NCI-H1694 treated with DMSO at 0.1 percent for 48 hours (cell line): Measurements from ENCODE around the gene DPP10.
"Not testable (repeated sequence)": the region's sequence is repeated elsewhere in the genome, so short reads cannot be mapped to it uniquely, and the experiment has no call there.

Experiments
- DNase-seq: peaks from one replicate; lab custom pipeline; 2025; lab: John Stamatoyannopoulos, UW

The DPP10 gene

DNA sequence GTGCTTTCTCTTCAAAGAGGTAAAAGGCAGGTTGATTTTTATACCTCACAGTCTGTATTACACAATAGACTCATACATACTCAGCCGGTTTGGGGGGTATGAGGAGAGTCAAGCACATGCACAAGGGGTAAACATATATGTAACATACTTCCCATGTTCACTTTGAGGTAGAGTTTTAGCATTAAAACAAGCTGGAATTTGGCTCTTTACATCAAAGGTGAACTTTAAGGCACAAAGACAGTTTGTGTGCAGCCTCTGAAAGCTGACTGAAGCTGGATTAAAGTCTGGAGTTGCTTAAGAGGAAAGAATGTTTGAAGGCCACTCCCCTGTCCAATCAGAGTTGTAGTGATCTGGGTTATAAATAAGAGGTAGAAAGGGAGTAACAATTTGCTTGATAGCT lies 282.0 kb downstream of the DPP10 start:
- DNase-seq: no peak

DNA sequence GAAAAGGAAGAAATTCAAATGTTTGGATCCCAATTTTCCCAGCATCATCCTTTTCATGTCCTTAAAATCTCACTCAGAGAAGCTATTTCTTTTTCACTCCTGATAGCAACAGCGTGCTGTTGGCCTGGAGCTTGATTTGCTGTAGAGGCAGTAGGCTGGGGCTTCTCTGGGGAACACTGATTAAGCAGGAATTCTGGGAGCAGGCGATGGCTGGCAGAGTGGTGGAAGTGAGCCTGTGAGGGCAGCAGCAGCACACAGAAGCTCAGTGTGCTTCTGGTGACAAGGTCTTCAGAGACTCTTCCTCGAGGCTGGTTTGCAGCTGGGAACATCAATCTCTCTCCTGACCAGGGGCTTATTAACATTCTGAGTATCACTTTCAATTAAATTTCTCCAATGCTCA lies 284.6 kb downstream of the DPP10 start:
- no peak for DNase-seq

DNA sequence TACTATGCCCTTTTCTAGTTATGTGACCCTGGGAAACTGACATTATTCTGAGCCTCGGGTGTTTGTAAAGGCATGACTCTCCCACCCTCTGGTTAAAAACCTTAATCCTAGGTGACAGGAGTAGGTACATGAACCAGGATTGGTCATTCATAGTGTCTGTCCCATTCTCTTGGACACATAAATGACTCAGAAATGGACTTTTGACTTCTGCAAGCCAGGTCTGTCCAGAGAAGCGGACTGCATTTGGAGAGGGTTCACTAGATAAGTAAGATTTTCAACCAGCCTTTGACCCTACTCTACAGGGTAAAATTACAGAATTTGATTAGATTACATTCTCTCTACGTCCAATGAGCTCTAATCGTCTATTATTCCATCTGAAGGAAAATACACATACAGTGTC lies 285.9 kb downstream of the DPP10 start:
- DNase-seq: no peak

DNA sequence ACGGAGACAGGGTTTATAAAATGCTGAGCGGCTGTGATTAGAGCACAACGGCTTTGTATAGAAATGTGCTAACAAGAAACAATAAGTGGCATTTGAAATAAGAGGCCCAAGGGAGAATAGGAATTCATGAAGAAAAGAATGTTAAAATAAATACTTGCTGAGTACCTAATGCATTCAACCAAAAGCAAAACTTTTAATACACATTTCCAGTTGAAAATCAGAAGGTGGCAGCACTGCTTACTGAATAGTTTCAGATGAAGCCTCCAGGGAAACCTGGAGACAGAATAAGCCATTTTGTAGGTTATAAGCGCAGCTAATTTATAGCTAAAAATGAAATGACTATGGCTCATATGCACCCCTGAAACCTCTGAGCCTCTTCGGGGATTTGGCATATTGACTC lies 286.6 kb downstream of the DPP10 start:
- DNase-seq: peak; percentile 55

DNA sequence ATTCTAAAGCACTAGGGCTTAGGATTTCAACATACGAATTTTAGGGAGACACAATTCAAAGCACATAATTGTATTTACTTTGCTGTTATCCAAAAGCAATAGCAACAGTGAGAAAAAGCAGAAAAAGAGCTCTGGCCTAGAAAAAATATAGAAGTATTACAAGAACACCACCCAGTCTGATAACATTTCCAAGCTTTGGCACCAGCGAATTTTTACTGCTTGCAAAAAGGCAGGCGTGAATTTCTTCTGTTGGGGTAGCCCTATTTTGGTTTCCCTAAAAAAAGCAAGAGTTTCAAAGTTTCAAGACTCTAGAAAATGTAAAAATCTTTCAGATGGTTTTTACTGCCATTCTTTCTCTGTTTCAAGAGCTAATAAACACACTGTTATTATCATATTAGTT lies 292.7 kb downstream of the DPP10 start:
- no peak for DNase-seq

DNA sequence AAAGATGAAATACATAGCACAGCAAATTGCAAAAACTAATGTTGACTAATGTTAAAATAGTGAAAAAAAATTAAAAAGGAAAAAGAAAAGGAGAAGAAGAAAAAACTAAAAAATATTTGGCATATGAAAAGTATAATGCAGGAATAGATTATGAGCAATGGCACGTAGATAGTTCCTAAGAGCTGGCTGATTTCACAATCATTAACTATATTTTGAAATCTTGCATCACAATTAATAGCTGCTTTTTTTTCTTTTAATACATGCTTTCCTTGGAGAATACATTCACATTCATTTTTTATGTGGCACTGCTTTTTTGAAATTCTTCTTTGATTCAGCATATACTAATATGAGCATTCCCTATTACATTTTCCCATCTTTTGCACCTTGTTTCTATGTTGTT lies 299.8 kb downstream of the DPP10 start:
- DNase-seq: no peak

DNA sequence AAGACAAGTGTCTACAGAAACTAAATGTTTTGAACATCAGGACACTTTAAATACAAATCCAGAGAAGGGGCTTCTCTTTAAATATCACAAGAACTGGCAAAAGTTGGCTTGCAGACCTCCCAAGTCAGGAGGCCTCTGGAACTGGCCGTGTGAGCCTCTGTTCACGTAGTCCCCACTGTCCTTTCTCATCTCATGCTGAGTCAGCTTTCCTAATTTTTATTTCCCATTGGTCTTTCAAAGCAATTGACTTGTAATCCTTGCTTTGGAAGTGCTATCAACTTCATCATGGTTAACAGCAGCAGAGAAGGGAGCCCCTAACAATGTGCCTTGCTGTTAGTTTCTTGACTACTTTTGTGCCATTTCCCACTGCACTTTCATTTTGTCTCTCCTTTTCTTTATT lies 303.3 kb downstream of the DPP10 start:
- no peak for DNase-seq

DNA sequence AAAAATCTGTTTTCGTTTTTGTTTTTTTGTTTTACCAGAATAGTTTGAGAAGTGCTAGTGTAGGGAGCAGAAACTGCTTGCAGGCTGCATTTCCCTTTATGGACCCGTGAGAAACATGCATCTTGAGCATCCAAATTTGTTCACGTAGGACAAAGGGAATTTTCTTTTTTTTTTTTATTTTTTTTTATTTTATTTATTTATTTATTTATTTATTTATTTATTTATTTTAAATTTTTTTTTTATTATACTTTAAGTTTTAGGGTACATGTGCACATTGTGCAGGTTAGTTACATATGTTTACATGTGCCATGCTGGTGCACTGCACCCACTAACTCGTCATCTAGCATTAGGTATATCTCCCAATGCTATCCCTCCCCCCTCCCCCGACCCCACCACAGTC lies 305.7 kb downstream of the DPP10 start:
- not testable (repeated sequence) for DNase-seq

DNA sequence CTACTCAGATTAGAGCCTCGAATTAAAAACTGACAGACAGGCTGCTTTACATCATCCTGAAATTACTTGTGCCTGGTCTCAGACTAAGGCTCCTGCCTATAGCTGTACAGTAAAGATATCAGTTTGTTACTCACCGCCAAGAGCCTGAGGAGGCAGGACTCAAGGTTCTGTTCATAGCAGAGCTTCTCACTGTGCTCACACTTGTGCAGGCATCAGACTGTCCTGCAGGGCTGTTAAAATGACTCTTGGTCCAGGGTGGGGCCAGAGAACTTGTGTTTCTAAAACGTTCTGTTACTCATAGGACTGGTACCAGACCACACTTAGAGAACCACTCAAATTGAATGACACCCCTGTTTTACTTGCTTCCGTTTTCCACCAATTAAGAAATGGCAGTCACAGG lies 310.0 kb downstream of the DPP10 start:
- no peak for DNase-seq

DNA sequence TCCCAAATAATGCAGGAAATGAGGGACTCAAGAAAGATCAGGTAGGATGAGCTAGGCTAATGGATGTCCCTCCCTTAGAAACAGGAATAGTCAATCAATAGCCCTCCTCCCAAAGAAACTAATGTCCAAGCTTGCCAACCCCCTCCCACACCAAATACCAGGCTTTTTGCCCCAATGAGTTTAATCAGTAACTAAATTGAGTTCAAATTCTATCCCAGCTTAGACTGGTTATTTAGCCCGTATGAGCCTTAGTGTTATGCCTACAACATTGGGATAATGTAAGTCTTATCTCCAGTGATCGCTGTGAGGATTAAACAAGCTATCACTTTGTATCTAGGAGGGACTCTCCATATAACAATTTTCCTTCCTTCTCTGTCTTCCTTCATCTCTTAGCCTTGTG lies 310.7 kb downstream of the DPP10 start:
- DNase-seq: no peak

DNA sequence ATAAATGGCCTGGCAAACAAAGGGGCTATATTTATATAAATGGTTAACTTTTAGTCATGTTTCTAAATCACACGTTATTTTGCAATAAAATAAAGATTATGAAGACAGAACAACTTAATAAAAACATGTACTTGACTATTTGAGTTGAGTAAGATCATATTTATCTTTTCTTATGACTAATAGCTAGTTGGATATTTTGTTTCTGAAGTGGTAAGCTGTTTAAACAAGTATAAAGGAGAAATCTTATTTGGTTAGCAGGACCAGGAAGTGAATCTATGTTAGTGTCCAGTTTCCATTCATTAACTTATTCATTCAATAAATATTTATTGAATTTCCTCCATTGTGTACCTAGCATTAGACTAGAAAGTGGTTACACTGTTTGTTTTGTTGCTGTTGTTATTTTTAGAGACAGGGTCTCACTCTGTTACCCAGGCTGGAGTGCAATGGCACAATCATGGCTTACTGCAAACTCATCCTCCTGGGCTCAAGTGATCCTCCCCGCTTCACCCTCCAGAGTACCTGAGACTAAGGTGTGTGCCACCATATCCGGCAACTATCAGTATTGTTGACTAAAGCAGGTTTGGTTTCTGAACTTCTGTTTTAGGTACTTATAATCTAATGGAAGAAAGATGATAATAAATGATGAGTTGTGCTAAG lies 312.6 kb downstream of the DPP10 start:
- DNase-seq: no peak

DNA sequence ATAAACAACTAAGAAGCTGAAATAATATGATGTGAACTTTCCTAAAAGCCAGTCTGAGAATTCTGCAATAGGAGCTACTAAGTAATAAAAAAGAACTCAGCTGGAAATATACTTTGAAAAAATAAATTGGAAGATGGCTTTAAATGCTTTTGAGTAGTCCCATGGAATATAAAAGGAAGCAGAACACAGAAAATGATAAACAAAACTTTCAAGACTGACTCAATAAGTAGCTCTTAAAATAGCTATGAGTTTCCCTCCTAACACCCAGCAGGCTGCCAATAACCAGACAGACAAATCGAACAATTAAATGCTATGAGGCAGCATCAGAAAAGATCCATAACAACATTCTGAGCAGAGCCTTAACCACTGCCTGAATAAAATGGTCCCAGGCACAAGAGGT lies 319.9 kb downstream of the DPP10 start:
- DNase-seq: no peak

DNA sequence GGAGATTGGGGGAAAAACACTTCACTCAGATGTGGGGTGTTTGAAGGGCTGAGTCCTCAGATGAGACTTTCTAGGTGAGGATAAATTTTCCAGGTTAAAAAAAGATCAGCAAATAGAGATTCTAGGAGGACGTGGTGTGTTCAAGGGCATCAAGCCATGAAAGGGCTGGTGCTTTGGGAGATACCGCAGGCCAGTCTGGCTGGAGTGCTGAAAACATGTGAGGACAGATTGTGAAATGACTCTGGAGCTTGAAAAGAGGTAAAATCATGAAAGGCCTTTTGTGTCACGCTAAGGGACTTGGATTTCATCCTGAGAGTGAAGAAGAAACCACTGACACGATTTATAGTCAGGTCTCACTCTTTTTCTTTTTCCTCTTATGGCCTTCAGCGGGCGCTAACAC lies 320.5 kb downstream of the DPP10 start:
- DNase-seq: no peak

DNA sequence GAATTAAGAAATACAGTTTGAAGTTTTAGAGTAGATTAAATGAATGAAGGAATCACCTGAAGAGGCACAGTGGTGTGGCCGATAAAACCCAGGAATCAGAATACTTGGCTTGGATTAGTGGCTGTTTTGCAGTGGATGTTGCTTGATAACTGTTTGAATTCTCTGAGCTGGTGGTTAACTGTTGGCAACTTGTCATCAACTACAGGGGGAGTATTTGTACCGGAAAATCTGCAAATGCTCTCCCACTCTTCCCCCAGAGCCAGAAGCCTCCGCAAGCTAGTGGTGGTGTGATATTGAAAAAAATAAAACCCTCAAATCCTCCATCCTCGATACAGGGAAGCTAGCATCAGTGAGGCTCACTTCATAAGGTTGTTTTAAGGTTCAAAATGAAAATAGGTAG lies 326.7 kb downstream of the DPP10 start:
- DNase-seq: no peak

DNA sequence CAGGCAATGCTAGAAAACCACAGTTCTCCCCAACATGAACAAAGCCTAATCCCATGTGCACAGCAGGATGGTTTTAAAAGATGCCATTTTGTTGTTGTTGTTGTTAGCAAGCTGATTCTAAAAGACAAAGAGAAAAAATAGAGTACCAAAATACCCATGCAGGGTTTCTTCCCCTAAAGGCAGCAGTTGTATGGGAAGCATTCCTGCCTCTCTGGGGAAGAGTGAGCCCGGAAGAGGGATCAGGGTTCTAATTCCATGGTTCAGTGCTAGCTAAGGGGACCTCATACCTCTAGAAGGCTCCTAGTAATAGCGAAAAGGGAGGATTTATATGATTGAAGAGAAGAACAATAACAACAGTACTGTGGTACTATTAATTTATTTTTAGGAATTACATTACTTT lies 327.6 kb downstream of the DPP10 start:
- no peak for DNase-seq

DNA sequence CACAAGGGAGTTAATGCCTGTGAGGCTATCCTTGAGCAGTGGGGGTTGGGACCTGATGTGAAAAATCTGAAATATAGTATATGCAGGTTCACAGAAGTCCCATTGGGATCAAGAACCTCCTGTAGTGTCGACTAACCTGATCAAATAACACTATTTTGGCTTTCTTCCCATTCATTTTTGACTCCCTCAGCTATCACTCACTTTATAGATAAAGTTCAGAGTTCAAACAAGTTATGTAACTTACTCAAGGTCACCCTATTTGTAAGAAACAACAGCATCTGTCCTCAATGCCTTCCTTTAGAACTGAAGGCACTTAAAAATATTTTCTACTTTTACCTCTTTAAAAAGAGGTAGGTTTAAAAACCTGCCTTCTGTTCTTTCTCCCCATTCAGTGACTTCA lies 341.6 kb downstream of the DPP10 start:
- DNase-seq: no peak

DNA sequence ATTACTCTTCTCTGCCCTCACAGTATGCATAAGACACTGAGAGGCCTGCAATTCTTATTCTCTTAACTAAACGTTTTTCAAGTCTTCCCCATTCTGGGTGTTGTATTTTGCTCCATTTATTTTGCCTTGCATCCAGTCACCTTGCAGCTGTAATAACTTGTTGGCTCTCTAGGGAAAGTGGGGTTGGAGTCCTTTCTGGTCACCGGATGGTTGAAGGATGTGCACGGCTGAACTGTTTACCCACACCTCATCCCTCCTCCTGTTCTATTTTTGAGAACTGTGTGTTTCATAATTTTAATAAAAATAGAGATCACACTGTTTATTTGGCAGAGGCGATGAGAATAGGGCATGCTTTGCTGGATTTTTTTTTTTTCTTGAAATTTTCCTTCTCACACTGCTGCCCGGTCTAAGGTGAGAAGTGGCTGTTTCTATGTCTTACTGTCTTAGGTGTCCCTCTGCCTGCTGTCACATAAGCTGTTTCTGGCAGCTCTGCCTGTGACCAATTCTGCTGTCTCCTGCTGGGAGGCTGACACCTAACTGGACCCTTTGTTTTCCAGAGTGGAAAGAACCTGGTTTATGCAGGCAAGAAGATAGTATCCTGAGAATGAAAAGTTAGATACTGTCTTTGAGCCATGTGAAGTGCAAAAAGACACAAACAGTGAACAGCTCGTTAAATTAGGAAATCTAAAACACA lies 342.6 kb downstream of the DPP10 start:
- DNase-seq: no peak

DNA sequence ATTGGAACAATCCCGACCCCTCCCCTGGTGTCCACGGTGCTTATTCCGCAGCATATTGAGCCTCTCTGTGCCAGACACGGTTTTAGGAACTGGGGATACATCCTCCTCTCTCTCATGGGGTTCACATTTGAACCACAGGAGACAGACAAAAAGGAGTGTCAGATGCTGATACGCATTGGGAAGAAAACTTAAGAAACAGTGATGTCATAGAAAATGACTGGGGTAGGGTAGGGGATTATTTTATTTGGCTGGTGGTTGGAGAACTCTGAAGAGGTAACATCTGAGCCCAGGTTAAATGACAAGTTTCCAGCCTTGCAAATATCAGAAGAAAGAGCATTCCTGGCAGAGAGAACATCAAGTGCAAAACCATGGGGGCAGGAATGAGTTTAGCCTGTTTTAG lies 344.5 kb downstream of the DPP10 start:
- no peak for DNase-seq

DNA sequence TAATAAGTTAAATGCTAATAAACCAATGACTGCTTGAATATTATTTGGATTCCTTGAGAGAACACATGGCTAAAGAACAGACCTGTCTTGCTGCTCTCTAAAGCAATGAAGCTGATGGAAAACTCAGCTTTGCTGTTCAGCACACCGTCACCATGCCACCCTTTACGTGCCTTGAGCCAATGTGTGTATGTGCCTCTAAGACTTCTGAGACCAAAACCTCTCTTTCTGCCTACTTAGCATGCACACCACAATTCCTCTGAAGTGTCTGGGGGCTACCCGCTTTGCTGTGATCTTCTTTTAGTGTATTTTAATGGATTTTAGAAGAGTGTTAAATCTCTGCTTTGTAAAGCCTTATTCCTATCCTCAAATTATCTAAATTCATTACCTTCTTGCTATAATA lies 345.0 kb downstream of the DPP10 start:
- no peak for DNase-seq

DNA sequence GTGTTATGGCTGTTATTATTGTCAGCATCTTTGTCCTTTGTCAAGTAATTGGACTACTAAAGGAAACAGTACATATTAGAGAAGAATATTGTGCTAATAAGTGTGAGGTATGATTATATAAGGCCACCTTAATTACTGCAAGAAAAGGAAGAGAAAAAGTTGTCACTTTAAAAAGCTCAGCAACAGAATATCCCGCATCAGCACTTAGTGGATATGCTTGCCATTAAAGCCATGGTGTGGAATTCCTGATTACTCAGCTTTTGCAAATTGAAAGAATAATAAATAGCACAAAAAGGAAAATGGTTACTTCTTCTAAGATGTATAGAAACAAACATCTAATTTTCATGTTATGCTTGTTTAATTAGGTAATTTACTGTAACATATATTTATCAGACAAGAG lies 347.5 kb downstream of the DPP10 start:
- no peak for DNase-seq

DNA sequence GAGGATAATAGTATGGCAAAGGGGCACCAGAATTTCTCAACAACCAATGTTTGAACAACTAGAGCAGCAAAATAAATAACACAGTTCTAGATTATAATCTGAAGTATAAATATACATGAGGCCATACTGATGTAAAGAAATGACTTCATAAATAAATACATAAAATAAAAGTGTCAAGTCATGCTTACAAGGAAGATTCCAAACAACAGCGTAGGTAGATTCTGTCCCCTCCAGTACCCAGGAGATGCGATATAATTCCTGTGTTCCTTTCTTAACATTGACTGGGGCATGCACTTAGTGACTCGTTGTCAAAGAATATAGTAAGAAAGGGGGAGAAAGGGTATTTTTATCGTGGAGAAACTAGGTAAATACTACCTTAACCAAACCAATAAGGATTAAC lies 355.1 kb downstream of the DPP10 start:
- DNase-seq: no peak

DNA sequence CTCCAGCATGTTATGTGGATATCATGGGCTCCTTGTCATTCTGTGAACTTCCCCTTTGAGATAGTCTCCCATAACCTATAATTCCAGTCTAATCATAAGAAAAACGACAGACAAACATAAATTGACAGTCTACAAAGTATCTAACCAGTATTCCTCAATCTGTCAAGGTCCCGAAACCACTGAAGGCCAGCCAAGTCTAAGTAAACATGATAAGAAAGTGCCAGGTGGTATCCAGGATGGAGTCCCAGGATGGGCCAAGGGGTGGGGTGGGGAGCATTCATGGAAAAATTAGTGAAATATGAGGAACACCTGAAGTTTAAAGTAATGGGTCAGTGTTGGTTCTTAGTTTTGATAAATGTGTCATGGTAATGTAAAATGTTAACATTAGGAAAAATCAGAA lies 355.5 kb downstream of the DPP10 start:
- DNase-seq: no peak

DNA sequence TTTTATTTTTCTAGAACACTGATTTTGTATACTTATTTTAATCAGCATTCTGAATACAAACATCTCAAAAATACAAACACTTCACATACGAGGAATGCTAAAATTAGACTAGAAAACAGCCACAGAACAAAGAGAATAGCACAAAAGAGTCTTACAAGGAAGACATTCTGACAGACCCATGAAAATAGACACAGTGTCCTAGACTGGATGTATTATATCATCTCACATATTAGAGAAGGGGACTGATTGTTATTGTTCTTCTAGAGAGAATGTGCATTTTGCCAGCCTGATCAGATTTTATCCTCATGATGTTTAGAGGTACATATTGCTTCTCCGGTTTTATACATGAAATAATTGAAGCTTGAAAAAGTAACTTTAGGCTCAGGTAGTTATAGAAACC lies 357.9 kb downstream of the DPP10 start:
- no peak for DNase-seq

DNA sequence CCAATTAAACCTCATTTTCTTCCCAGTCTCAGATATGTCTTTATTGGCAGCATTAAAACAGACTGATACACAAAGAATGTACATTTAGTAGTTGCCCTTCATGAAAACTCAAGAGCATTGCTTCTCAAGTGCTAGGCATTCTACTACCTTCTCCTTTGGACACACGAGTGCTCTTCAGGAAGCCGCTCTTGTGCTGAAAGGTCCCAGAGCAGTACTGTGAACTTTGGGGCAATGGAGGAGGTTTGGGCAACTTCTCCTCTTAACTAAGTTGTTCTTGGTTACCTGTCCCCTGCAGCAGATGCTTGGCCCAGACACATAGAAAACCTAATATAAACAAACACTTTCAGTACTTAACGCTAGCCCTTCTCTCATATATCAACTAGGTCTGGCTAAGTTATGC lies 362.8 kb downstream of the DPP10 start:
- no peak for DNase-seq
